Gastroesophageal sphincter (tissue), 4 donors: ENCODE data around the gene POM121L2. TPM values are rescaled to one million over a fixed set of nuclear protein-coding genes. Genes with fewer than 3 reads are reported as not detected.

ENCODE experiments used
- ATAC-seq: fragments of 150-250 bp; one replicate; pipeline ENCODE4 v1.9.1; 2016; ENCODE audit warnings: mild to moderate bottlenecking, moderate library complexity
- H3K27ac ChIP-seq, 4 donors: fragments of 200-600 bp; sonication (generic) in 3 of 4; 1 replicate in 3 of 4; 2 replicates in 1 of 4; pipeline ENCODE4 v1.5.1; 2016 to 2019
- H3K27me3 ChIP-seq: fragments of 200-600 bp; sonication (generic); one replicate; pipeline ENCODE4 v1.5.1; 2019
- H3K36me3 ChIP-seq, 2 donors: fragments of 200-600 bp; sonication (generic); one replicate each; pipeline ENCODE4 v1.5.1; 2019; ENCODE audit warnings: control low read depth in 1 of 2
- H3K4me1 ChIP-seq, 3 donors: fragments of 200-600 bp; sonication (generic); 1 replicate in 2 of 3; 2 replicates in 1 of 3; pipeline ENCODE4 v1.5.1; 2016 to 2019; ENCODE audit warnings: control low read depth in 2 of 3
- H3K4me3 ChIP-seq, 2 donors: fragments of 200-600 bp; sonication (generic); one replicate each; pipeline ENCODE4 v1.5.1; 2019; ENCODE audit warnings: mild to moderate bottlenecking in 1 of 2, moderate library complexity in 1 of 2
- H3K9me3 ChIP-seq, 3 donors: fragments of 200-600 bp; sonication (generic); one replicate each; pipeline ENCODE4 v1.5.1; 2017 to 2019; ENCODE audit warnings: control low read depth in 2 of 3
- EP300 ChIP-seq: sonication (generic); formaldehyde crosslinking; IDR thresholded peaks from one replicate; pipeline ENCODE4 v1.6.1; 2017; ENCODE audit warnings: antibody characterized with exemption, mild to moderate bottlenecking
- POLR2A ChIP-seq, 2 donors: fragments of 450-650 bp; IDR thresholded peaks; one replicate each; pipeline ENCODE4 v1.6.1; 2017; ENCODE audit warnings: antibody characterized with exemption in 2 of 2, mild to moderate bottlenecking in 2 of 2, moderate library complexity in 1 of 2
- POLR2AphosphoS5 ChIP-seq: sonication (generic); formaldehyde crosslinking; IDR thresholded peaks from one replicate; pipeline ENCODE4 v1.6.1; 2017; ENCODE audit warnings: antibody characterized with exemption
- WGBS, 2 donors: methylation state at CpG; one replicate each; pipeline ENCODE4 v1.1.5; 2018; ENCODE audit warnings: low coverage in 1 of 2; 5-methylcytosine and 5-hydroxymethylcytosine counted together
- total RNA-seq, 4 donors: library from RNA; depleted of rRNA; stranded (reverse); fragments of >200 nt; gene quantifications; one replicate each; pipeline ENCODE4 v1.1.0, GENCODE V29; 2016
- TF ChIP-seq, protein P1 (sequence below), 4 experiments: fragments of 200-600 bp in 2 of 4; fragments of 450-650 bp in 2 of 4; sonication (generic) in 1 of 4; IDR thresholded peaks; one replicate each; pipeline ENCODE4 v1.5.1; 2017 to 2019; ENCODE audit warnings: antibody characterized with exemption in 4 of 4, mild to moderate bottlenecking in 2 of 4, moderate library complexity in 2 of 4

POM121L2 gene
- total RNA-seq, 4 donors from 2014 or later, result not detected

GRCh38 chr6:27321370-27321769 is 9.3 kb upstream of the POM121L2 start:
- H3K27ac ChIP-seq, result no peak overlapping the region
- peaks cover 36% of the 10 kb centered on the region for H3K27me3 ChIP-seq
- H3K4me1 ChIP-seq, result no peaks in the 10 kb centered on the region
- H3K9me3 ChIP-seq, result no peaks in the 10 kb centered on the region
- TF ChIP-seq EP300 (no peak), POLR2AphosphoS5 (no peak), POLR2A (IDR thresholded peaks at IDR 0.05) (no peak)
- TF ChIP-seq, protein P1, sequence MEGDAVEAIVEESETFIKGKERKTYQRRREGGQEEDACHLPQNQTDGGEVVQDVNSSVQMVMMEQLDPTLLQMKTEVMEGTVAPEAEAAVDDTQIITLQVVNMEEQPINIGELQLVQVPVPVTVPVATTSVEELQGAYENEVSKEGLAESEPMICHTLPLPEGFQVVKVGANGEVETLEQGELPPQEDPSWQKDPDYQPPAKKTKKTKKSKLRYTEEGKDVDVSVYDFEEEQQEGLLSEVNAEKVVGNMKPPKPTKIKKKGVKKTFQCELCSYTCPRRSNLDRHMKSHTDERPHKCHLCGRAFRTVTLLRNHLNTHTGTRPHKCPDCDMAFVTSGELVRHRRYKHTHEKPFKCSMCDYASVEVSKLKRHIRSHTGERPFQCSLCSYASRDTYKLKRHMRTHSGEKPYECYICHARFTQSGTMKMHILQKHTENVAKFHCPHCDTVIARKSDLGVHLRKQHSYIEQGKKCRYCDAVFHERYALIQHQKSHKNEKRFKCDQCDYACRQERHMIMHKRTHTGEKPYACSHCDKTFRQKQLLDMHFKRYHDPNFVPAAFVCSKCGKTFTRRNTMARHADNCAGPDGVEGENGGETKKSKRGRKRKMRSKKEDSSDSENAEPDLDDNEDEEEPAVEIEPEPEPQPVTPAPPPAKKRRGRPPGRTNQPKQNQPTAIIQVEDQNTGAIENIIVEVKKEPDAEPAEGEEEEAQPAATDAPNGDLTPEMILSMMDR (IDR thresholded peaks at IDR 0.05), result no peak
- ATAC-seq, result no peak
- no peaks in the 10 kb centered on the region for H3K36me3 ChIP-seq
- no peak overlapping the region for H3K4me3 ChIP-seq

DNA sequence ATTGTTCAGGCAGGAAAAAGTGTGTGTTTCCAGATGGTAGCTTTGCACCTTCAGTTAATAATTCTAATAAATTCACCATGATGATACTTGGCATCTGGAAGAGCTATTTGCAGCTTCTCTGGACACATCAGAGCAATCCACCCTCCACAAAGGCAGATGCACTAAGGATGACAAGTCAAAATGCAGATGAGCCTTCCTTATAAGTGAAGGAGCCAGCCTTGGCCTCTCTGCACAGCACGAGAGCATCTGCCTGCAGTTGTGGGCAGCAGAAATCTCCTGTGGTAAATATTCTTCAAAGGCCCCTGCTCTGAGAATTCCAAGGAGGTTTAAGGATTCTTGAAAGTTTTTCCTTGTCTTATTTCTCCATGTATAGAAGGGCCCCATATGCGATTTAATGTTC is 6.9 kb upstream of the POM121L2 start:
- 53 to 65% methylated on average over 2 of the region's 2 CpGs for WGBS, 2 donors
- H3K9me3 ChIP-seq, result no peaks in the 10 kb centered on the region
- H3K27ac ChIP-seq, result no peak overlapping the region
- TF ChIP-seq POLR2A (IDR thresholded peaks at IDR 0.05) (no peak), EP300 (no peak), POLR2AphosphoS5 (no peak)
- TF ChIP-seq, protein P1 (IDR thresholded peaks at IDR 0.05), result no peak
- no peaks in the 10 kb centered on the region for H3K4me1 ChIP-seq
- H3K4me3 ChIP-seq, result no peak overlapping the region
- H3K27me3 ChIP-seq, result peaks cover 44% of the 10 kb centered on the region
- H3K36me3 ChIP-seq, result no peaks in the 10 kb centered on the region
- ATAC-seq, result no peak

DNA sequence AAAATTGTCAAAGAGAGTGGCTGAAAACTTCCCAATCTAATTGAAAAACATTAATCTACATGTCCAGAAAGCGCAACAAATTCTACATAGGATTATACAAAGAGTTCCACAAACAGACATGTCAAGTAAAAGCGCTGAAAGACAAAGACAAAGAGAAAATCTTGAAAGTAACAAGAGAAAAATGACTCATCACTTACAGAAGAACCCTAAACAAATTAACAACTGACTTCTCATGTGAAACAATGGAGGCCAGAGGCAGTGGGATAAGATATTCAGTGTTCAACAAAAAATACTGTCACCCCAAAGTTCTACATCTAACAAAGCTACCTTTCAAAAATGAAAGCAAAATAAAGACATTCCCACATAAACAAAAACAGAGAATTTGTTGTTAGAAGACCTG is 2.0 kb upstream of the POM121L2 start:
- TF ChIP-seq POLR2A (IDR thresholded peaks at IDR 0.05), result no peak
- TF ChIP-seq, protein P1 (IDR thresholded peaks at IDR 0.05), result no peak
- no peak for TF ChIP-seq POLR2AphosphoS5
- TF ChIP-seq EP300, result no peak
- H3K27ac ChIP-seq, result no peak overlapping the region
- H3K4me3 ChIP-seq, result no peak overlapping the region
- H3K27me3 ChIP-seq, result peaks cover 67% of the 10 kb centered on the region
- no peaks in the 10 kb centered on the region for H3K36me3 ChIP-seq
- 63 to 75% methylated on average over 2 of the region's 2 CpGs for WGBS, 2 donors
- peaks cover 0 to 14% (median 6%) of the 10 kb centered on the region in 3 donors for H3K4me1 ChIP-seq
- no peaks in the 10 kb centered on the region for H3K9me3 ChIP-seq
- no peak for ATAC-seq

DNA sequence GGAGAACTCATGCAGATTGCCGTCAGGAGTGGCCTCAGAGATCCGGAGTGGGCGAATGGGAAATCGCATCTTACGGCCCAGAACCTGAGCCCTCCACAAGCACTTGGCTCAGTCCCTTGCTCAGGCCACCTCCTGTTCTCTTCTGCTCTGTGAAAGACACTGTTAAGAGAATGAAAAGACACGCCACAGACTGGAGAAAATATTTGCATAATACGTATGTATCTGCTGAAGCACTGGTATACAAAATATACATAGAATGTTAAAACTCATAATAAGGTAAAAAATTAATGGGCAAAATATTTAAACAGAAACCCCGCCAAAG is 838 bp upstream of the POM121L2 start:
- Histone ChIP-seq H3K9me3 (no peaks in the 10 kb centered on the region), H3K36me3 (no peaks in the 10 kb centered on the region), H3K27me3 (peaks cover 78% of the 10 kb centered on the region), H3K4me3 (peak overlapping the region in 1 of 2 donors; percentile 51), H3K27ac (no peak overlapping the region), H3K4me1 (peaks cover 0 to 14% (median 6%) of the 10 kb centered on the region in 3 donors)
- ATAC-seq, result no peak
- 24 to 50% methylated on average over 2 to 6 of the region's 8 CpGs for WGBS, 2 donors
- TF ChIP-seq, protein P1 (IDR thresholded peaks at IDR 0.05), result no peak
- TF ChIP-seq POLR2AphosphoS5, result no peak
- no peak for TF ChIP-seq POLR2A (IDR thresholded peaks at IDR 0.05)
- TF ChIP-seq EP300, result no peak

GRCh38 chr6:27311806-27312145 is 297 bp downstream of the POM121L2 start:
- Histone ChIP-seq H3K4me1 (peaks cover 0 to 14% (median 6%) of the 10 kb centered on the region in 3 donors), H3K4me3 (peak overlapping the region in 1 of 2 donors; percentile 51), H3K9me3 (no peaks in the 10 kb centered on the region), H3K27me3 (peaks cover 89% of the 10 kb centered on the region), H3K27ac (no peak overlapping the region), H3K36me3 (no peaks in the 10 kb centered on the region)
- no peak for ATAC-seq
- no peak for TF ChIP-seq POLR2AphosphoS5
- TF ChIP-seq EP300, result no peak
- no peak for TF ChIP-seq POLR2A (IDR thresholded peaks at IDR 0.05)
- TF ChIP-seq, protein P1 (IDR thresholded peaks at IDR 0.05), result no peak
- WGBS, 2 donors, result 30% methylated on average over 2 of the region's 19 CpGs; no CpG with 5 or more reads in 1 of the 2 donors
